ENCODE measurements around the gene RALB. TPM values are rescaled to one million over a fixed set of nuclear protein-coding genes. Genes with fewer than 3 reads are reported as not detected.

Gene RALB
- total and polyA plus RNA-seq, 2 of the 4 experiments (the other 2 are of a cell fraction) = 53.6 to 54.7 TPM

GRCh38 chr2:120307482-120307881 lies 54.8 kb downstream of the RALB start:
- Histone ChIP-seq H3K4ac (ENCODE audit: low read depth, low read length) (no peak overlapping the region), H2BK20ac (ENCODE audit: low read depth, low read length) (no peak overlapping the region), H3K9me3 (ENCODE audit: control insufficient read depth, insufficient read depth, low read length) (no peaks in the 10 kb centered on the region), H2BK5ac (ENCODE audit: low read depth, low read length, poor library complexity, severe bottlenecking) (no peak overlapping the region), H3K4me1 (ENCODE audit: control insufficient read depth, insufficient read depth, low read length) (no peaks in the 10 kb centered on the region), H3K4me3 (ENCODE audit: insufficient read depth, low read depth, low read length) (no peak overlapping the region), H3K9me1 (ENCODE audit: insufficient read depth, low read length) (no peaks in the 10 kb centered on the region), H4K8ac (ENCODE audit: low read depth in 2 of 2, low read length in 2 of 2) (no peak overlapping the region), H3K23ac (ENCODE audit: low read depth, low read length) (no peak overlapping the region), H3K4me2 (ENCODE audit: low read depth, low read length) (no peak overlapping the region), H3K27ac (ENCODE audit: insufficient read depth, low read length) (no peak overlapping the region), H3K18ac (ENCODE audit: low read depth, low read length) (no peak overlapping the region), H3K79me1 (ENCODE audit: low read depth in 1 of 2, low read length in 2 of 2) (no peaks in the 10 kb centered on the region), H2AK9ac (replicated peaks; ENCODE audit: low read depth, low read length, poor library complexity) (no peak overlapping the region), H2BK120ac (ENCODE audit: low read depth, low read length) (no peak overlapping the region), H3K9ac (ENCODE audit: low read depth, low read length) (no peak overlapping the region), H2AK5ac (ENCODE audit: low read depth, low read length) (no peak overlapping the region), H4K91ac (ENCODE audit: insufficient read depth, low read depth, low read length) (no peak overlapping the region), H4K5ac (ENCODE audit: low read depth, low read length) (no peak overlapping the region), H3K14ac (replicated peaks; ENCODE audit: low read depth, low read length) (no peak overlapping the region), H2BK15ac (ENCODE audit: low read depth, low read length) (no peak overlapping the region), H4K20me1 (ENCODE audit: insufficient read depth, low read length) (no peaks in the 10 kb centered on the region), H3K56ac (ENCODE audit: extremely low read depth, insufficient read depth, low read length) (no peak overlapping the region), H3K36me3 (ENCODE audit: control insufficient read depth, insufficient read depth, low read length) (no peaks in the 10 kb centered on the region; the same call in 1 of the 2 replicates), H3K27me3 (ENCODE audit: control insufficient read depth, insufficient read depth, low read length) (no peaks in the 10 kb centered on the region), H2AFZ (replicated peaks; ENCODE audit: low read length, poor library complexity) (no peak overlapping the region)
- dilution Hi-C loops (cut with HindIII; ENCODE audit: low sequenced_read_pairs, unreplicated experiment) = no loop called here
- DNase-seq (no peak), ATAC-seq (ENCODE audit: low read depth) (no peak)
- TF ChIP-seq USF2 (IDR thresholded peaks at IDR 0.05; ENCODE audit: low read depth, low read length) (no peak), CHD1 (IDR thresholded peaks at IDR 0.05; ENCODE audit: low read depth, low read length) (no peak), RCOR1 (IDR thresholded peaks at IDR 0.05; ENCODE audit: insufficient replicate concordance, low read length) (no peak), CTCF (conservative IDR thresholded peaks at IDR 0.05; ENCODE audit: low read depth, low read length) (no peak), RFX5 (IDR thresholded peaks at IDR 0.05; ENCODE audit: low read depth, low read length) (no peak), MAZ (IDR thresholded peaks at IDR 0.05; ENCODE audit: borderline replicate concordance, low read depth, low read length) (no peak), CEBPB (IDR thresholded peaks at IDR 0.05; ENCODE audit: low read depth, low read length) (no peak), FOS (IDR thresholded peaks at IDR 0.05; ENCODE audit: low read depth, low read length) (no peak), SMC3 (IDR thresholded peaks at IDR 0.05; ENCODE audit: low read depth, low read length) (no peak), MAFK (IDR thresholded peaks at IDR 0.05; ENCODE audit: low read depth, low read length) (no peak)
- no CpG with 5 or more reads among the region's 7 CpGs for WGBS, 2 experiments (ENCODE audit: extremely low coverage in 2 of 2, insufficient read length in 1 of 2)
- in situ Hi-C loops (cut with MboI; ENCODE audit: low sequenced_read_pairs) = no loop called here
- CTCF ChIA-PET = no interaction called here
- POLR2A ChIA-PET (ENCODE audit: unreplicated experiment) = no interaction called here
- intact Hi-C loops (cut with micrococcal nuclease) = no loop called here
- BruUV-seq (replicated peaks) = no TSS peak
